Right forelimb (tissue), 1 donor: ENCODE measurements around the gene SLC25A31.

ENCODE experiments used
- DNase-seq: peaks from one replicate; pipeline ENCODE4 v3.0.0-alpha.2; 2018

Gene SLC25A31

GRCh38 chr4:127778102-127778501, 47.9 kb downstream of the SLC25A31 start:
- DNase-seq: no peak

GRCh38 chr4:127780598-127780997, 50.4 kb downstream of the SLC25A31 start:
- DNase-seq: no peak

DNA sequence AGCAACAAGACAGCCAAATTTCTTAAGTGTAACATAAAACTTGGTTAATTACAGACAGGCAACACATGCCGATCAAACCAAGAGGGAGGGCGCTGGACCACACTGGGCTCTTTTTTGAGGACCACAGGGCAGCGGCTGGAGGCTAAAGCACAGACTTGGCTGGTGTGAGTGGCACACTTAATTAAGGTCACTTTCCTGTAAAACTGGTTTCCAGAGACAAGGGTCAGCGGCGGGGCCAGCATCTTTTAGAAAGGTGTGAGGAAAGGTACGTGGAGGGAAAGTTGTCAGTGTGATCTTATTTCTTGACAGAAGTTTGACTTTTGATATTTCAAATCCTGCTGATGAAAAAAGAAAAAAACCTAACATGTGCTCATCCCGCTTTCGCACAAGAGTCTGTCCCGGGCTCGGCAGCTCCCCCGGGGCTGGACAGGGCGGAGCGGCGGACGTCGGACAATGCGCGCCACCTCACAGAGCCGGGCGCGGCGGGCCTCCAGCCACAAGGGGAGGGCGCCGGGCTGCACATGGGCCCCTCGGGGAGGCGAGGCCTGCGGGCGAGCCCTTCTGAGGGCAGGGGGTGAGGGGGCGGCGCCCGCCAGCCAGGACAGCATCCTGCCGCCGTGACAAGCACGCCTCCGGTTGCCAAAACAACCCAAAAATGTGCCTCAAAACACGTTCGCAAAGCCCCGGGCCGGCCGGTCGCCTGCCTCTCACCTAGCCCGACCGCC, 51.3 kb downstream of the SLC25A31 start:
- no peak for DNase-seq

- no peak for DNase-seq
These were observed 51.8 kb downstream of the SLC25A31 start for GRCh38 chr4:127782025-127782274.

GRCh38 chr4:127782275-127783025, 52.2 kb downstream of the SLC25A31 start, which contains the start of gene HSPA4L:
Gene HSPA4L (plus strand): TSS chr4:127782322. CDS start chr4:127782551, 229 bp downstream.
- peak; percentile 91 for DNase-seq

DNA sequence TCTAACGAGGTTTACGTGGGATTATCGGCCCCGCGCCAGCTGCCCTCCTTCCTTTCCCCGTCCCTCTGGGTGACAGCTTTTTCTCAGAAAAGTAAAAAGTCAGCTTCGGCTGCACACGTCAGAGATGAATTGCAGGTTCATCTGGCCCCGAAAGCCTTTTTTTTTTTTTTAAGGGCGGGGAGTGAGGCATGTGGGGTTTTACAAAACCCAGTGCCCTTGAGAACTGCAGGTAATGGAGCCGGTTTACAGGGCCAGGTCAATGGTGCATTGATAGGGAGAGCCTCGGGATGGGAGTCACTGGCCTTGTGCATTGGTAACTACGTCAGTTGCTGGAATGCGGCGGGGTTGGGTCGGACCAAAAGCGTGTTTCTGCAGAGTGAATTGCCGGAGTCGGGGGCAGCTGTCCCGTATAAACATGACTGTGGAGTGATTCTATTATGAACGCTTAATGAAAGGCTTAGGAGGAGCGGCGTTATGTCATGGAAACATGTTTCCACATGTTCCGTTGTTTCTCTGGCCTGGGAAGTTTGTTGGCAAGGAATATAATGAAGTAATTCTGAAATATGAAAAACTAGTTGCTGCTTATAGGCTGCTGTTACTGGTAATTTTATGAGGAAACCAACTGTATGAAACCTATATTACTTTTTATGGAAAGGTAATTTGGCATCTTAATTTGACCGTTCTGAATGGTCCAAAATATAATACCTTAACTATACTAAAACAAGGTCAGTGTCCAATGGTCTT, 53.0 kb downstream of the SLC25A31 start:
- peak; percentile 84 for DNase-seq

DNA sequence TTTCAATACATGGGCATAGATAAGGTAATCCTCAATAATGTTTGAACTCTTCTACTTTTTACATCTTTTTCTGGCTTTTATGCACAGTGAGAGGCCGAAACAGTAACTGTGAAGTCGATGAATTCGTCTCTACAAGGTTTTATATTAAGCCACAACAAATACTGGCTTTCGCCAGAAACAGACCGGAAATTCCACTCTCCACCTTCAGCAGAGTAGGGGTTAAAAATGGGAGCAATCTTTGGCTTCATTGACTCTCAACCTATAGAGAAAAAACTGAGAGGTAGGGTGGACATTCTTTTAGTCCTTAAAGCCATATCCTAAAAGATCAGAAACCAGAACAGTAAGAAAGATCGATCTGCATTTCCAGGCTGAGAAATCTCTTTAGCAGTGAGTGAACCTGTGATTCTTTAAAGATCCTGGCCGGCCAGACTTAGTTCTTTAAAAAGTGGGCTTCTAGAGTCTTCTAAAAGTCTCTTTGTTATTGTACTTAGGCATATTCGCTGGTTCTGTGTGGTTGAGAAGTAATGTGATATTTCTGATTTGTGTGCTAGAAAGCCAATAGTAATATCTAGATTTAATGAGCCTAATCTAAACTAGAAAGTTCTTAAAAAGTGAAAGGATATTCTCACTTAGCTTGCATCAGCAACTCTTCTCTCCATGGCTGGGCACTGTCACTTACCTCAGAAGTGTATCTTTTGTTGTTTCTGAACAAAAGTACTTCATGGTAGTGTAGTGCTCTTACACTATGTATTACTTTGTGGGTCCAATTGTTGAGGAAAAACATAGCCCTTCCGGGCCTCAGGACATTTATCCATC, 54.0 kb downstream of the SLC25A31 start:
- no peak for DNase-seq

DNA sequence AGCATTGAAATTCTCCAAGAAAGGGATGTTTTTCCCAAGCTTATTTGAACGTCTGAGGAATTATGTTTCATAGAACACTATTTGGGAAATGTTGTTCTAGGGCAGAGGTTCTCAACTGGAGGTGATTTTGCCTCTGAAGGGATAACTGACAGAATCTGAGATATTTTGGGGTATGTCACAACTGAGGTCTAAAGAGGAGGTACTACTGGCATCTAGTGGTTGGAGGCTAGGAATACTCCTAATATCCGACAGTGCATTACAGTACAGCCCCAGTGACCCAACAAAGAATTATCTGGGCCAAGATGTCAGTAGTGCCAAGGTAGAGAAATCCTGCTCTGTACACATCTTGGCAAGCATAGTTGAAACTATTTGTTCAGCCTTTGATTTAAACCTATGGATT, 58.3 kb downstream of the SLC25A31 start:
- no peak for DNase-seq

DNA sequence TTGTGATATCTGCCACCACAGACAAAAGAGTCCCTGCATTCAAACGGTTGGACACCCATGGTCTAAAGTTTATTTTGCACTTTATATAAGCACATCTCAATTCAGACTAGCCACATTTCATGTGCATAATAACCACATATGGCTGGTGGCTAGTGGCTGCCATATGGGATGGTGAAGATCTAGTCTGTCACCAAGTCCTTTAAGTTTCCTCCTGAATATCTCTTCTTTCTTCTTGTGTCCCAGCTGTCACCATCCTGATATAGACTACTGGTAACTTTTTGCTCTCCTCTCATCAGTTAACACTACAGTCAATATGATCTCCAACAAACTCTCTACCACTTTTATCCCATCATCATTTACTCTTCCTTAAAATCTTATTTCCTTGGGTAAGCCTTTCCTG, 61.2 kb downstream of the SLC25A31 start:
- DNase-seq: no peak

DNA sequence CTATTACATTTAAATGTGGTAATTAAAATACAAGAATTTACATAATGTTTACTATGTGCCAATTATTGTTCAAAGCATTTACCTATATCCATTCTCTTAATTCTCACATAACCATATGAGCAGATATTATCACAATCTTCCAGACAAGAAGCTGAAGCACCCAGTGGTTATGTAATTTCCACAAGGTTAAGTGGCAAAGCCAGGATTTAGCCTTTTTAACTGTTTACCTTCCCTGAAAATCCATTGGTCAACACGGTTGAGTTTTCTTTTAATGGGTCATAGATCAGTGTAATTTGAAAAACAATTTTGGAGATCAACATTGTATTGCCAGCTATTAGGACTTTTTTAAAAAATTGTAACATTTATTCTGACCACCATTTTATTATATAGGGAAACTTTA, 63.3 kb downstream of the SLC25A31 start:
- DNase-seq: no peak

DNA sequence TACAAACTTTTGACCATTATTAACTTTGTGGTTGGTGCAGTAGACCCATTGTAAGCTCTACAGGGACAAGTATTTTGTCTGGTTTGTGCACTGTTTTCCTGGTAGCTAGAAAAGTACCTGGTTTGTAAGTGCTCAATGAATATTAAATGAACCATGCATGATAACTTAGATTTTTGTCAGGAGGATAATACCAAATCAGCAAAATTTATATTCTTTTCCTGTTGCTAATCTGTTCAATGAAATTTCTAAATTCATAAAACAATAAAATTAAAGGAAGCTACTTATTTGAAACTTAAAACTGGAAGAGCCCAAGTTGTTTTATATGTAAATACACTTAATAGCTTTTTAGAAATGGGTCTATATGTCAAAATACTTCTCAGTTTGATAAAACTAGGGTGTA, 69.5 kb downstream of the SLC25A31 start:
- DNase-seq: no peak

GRCh38 chr4:127809173-127809800, 79.1 kb downstream of the SLC25A31 start:
- no peak for DNase-seq

GRCh38 chr4:127810551-127810950, 80.4 kb downstream of the SLC25A31 start:
- no peak for DNase-seq

DNA sequence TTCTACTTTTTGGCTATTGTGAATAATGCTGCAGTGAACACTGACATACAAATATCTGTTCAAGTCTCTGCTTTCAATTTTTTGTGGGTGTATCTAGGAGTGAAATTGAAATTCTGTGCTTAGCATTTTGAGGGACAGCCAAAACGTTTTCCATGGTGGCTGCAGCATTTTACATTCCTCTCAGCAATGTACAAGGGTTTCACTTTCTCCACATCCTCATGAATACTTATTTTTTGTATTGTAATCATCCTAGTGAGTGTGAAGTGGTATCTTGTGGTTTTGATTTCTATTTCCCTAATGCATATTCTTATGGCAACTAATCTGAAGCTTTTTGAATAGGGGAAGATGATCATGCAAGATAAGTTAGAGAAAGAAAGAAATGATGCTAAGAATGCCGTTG, 92.2 kb downstream of the SLC25A31 start:
- no peak for DNase-seq
